ENCODE data around the gene CFAP161.

The CFAP161 gene

GRCh38 chr15:81133782-81134461, at the start of gene CFAP161:
CFAP161 (plus strand) TSS chr15:81134270; CDS start chr15:81134330, 60 bp downstream.
- peak; percentile 80 for DNase-seq (ENCODE audit: low read depth, low spot score)

GRCh38 chr15:81084716-81085115, 49.4 kb upstream of the CFAP161 start:
- no peak for DNase-seq (ENCODE audit: low read depth, low spot score)

- no peak for DNase-seq (ENCODE audit: low read depth, low spot score)
Observed at GRCh38 chr15:81085213-81085612, 48.9 kb upstream of the CFAP161 start.

GRCh38 chr15:81085898-81086297, 48.2 kb upstream of the CFAP161 start:
- no peak for DNase-seq (ENCODE audit: low read depth, low spot score)

GRCh38 chr15:81087066-81087465, 47.0 kb upstream of the CFAP161 start:
- no peak for DNase-seq (ENCODE audit: low read depth, low spot score)

- no peak for DNase-seq (ENCODE audit: low read depth, low spot score)
Observed at GRCh38 chr15:81087694-81088093, 46.4 kb upstream of the CFAP161 start.

- DNase-seq (ENCODE audit: low read depth, low spot score) = no peak
Observed at GRCh38 chr15:81088470-81089013, 45.5 kb upstream of the CFAP161 start.

- DNase-seq (ENCODE audit: low read depth, low spot score) = peak; percentile 67
Observed at GRCh38 chr15:81091889-81092558, 42.0 kb upstream of the CFAP161 start.

GRCh38 chr15:81092559-81092902, 41.5 kb upstream of the CFAP161 start:
- no peak for DNase-seq (ENCODE audit: low read depth, low spot score)

- DNase-seq (ENCODE audit: low read depth, low spot score) = no peak
Observed at GRCh38 chr15:81093961-81094360, 40.1 kb upstream of the CFAP161 start.

- DNase-seq (ENCODE audit: low read depth, low spot score) = no peak
Observed at GRCh38 chr15:81095690-81096365, 38.2 kb upstream of the CFAP161 start.

- DNase-seq (ENCODE audit: low read depth, low spot score) = no peak
Observed at GRCh38 chr15:81096398-81096797, 37.7 kb upstream of the CFAP161 start.

GRCh38 chr15:81097116-81097889, 36.8 kb upstream of the CFAP161 start:
- DNase-seq (ENCODE audit: low read depth, low spot score) = no peak

- no peak for DNase-seq (ENCODE audit: low read depth, low spot score)
Observed at GRCh38 chr15:81097890-81098280, 36.2 kb upstream of the CFAP161 start.

- no peak for DNase-seq (ENCODE audit: low read depth, low spot score)
Observed at GRCh38 chr15:81098349-81098748, 35.7 kb upstream of the CFAP161 start.

GRCh38 chr15:81098861-81099651, 35.0 kb upstream of the CFAP161 start:
- no peak for DNase-seq (ENCODE audit: low read depth, low spot score)

GRCh38 chr15:81101894-81102815, 31.9 kb upstream of the CFAP161 start:
- DNase-seq (ENCODE audit: low read depth, low spot score) = no peak

- no peak for DNase-seq (ENCODE audit: low read depth, low spot score)
Observed at GRCh38 chr15:81103857-81104256, 30.2 kb upstream of the CFAP161 start.

GRCh38 chr15:81105545-81105944, 28.5 kb upstream of the CFAP161 start:
- DNase-seq (ENCODE audit: low read depth, low spot score) = no peak

GRCh38 chr15:81106560-81106959, 27.5 kb upstream of the CFAP161 start:
- DNase-seq (ENCODE audit: low read depth, low spot score) = peak; percentile 77
